SKM-1 (cell line): ENCODE data around the gene PIP5K1C.
A peak's percentile ranks its signal among the peaks of the same experiment; 100 is the strongest.
"Not testable (repeated sequence)": the region's sequence is repeated elsewhere in the genome, so short reads cannot be mapped to it uniquely, and the experiment has no call there.

Experiments
- DNase-seq: peaks from one replicate; lab custom pipeline; 2025; ENCODE audit not compliant: unreplicated experiment; lab: John Stamatoyannopoulos, UW

Gene PIP5K1C

DNA sequence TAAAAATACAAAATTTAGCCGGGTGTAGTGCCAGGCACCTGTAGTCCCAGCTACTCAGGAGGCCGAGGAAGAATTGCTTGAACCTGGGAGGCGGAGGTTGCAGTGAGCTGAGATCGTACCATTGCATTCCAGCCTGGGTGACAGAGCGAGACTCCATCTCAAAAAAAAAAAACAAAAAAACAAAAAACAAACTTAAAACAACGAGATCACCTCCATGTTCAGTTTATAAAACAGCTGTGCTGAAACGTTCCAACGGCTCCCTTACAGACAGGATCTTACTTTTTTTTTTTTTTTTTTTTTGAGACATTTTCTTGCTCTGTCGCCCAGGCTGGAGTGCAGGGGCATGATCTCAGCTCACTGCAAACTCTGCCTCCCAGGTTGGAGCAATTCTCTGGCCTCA is 71.5 kb downstream of the PIP5K1C start:
- DNase-seq, result not testable (repeated sequence)

DNA sequence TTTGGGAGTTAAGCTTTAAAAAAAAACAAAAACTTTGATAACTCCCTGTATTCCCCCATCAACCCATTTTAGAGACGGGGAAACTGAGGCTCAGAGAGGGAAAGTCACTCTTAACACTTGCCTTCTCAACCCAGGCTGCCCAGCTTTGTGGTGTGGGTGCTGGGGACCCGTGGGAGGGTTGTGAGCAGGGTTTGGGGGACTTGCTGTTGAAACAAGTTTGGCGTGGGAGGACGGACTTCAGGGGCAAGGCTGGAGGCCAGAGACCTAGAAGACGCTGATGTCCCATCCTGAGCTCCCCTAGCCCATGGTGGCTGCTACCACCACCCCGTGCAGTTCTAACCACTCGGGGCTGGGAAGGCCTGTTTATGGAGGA is 72.9 kb downstream of the PIP5K1C start:
- DNase-seq, result no peak

DNA sequence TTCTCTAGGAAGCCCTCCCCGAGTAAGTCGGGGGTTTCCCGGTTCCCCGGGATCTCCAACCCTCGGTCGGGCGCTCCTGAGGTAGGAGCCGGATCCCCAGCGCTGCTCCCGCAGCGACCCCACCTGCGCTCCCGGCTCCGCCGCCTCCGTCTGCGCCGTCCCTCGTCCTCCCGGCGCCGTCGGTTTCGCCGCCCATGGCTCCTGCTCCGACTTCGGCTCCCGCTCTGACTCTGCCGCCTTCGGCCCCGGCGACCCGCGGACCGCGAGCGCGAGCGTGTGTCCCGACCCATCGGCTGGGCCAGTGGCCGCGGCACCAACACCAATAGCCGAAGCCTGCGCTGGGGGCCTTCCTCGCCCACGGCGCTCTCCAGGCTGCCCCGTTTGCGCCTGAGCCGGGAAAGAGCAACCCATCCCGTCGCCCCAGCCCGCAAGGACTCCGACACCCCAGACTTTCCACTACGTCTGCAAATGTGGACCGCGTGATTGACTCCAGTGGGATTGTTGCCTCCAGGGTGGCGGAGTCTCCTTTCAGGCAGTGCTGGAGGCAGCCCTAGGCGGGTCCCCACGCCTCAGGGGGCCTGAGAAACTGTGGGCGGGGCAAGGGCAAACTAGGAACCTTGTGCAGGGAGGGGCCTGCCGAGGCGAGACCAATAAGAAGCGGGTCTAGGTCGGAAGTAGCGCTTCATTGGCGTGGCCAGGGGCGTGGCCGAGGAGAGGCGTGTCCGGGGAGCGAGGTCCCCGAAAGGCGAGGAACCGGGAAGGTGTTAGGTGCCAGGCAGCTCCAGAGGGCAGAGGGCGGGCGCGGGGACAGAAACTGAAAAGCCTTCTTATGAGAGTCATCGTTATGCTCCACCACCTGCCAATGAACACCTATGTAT is 73.6 kb downstream of the PIP5K1C start, which contains the start of gene CACTIN:
Gene CACTIN (minus strand): TSS at position 318 of the 878 bp plus-strand sequence. CDS start 28 bp downstream, at position 290.
- DNase-seq, result peak; percentile 95

DNA sequence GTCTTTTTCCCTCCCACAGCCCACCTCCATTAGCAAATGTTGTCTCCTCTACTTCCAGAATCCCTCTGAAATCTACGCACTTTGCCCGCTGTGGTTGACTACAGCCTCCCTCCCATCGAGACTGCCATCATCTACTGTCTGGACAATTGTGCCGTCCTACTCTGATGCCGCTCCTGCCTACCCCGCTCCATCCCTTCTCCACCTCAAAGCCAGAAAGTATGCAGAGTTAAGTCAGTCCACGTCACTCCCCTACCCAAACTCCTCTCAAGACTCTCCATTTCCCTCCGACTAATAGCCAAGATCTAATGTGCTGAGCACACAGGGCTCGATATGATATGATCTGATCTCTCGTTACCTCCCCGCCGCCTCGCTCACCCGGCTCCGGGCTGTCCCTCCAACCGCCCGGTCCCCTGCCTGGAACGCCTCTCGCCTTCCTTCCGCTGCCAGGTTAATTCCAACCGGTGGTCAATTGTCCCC is 74.2 kb downstream of the PIP5K1C start:
- DNase-seq, result no peak

DNA sequence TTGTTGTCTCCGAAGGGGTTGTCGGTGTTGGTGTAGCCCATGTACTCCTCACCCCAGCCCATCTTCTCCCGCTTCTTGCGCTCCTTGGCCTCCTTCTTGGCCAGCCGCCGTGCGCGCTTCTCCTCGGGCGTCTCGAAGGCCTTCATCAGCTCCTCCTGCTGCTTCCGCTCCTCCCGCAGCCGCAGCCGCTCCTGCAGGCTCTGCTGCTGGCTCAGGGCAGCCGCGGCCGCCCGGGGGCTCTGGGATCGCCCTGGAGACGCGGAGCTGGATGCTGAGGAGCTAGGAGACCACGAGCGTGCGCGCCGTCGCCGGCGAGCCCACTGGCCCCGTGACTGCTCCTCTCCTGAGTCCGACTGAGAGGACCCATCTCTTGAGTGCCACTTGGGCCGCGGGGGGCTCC is 76.6 kb downstream of the PIP5K1C start:
- no peak for DNase-seq

DNA sequence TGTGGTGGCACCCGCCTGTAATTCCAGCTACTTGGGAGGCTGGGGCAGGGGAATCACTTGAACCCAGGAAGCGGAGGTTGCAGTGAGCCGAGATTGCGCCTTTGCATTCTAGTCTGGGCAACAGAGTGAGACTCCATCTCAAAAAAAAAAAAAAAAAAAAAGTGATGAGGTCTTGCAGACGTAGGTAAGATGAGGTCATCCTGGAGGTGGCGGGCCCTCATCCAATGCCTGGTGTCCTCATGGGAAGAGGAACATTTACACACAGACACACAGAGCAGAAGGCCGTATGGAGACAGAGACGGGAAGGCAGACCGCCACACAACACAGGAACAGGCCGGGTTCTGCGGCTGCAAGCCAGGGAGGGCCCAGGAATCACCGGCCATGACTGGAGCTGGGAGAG is 78.0 kb downstream of the PIP5K1C start:
- no peak for DNase-seq

DNA sequence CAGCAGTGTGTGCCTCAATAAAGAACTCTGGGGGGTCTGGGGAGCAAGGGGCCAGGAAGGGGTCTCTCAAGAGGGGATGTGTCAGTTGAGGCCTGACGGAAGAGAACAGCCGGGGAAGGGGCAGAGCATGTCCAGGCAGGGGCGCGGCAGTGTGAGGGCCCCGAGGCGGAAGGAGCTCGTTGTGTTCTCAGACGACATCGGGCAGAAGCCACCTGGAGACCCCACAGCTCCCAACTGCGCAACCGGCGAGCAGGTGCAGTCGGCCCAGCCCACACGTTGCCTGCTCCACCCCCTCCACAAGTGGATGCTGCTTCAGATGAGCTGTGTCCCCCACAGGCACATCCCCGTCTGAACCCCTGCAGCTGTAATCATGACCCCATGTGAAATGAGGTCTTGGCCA is 78.6 kb downstream of the PIP5K1C start:
- no peak for DNase-seq

DNA sequence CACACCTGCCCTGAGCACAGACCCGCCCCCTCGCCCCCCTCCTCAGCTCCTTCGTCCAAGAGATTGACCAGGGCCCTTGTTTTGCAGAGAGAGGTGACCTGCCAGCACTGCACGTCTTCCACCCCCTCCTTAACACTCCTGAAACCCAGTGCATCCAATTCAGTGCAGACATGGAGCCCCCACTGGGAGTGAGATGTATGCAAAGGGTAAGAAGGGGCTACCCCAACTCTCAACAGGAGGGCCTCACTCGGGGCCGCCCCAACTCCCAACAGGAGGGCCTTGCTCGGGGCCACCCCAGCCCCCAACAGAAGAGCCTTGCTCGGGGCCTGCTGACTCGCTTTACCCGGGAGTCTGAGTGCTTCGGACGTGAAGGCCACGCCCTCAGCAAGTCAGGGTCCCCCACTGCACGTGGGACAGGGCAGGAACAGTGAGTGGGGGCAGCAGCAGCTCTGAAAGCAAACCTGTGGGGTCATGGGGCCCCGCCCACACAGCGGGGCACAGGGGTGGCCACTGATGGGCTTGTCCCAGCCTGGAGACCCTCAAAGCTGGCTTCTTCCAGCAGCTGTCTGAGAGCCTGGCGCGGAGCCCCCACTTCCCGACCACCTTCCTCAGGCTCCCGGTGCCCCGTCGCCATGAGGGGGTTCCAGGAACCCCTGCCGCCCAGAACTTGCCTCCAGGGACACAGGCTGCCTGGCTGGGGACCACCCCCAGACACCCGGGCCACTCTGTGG is 79.3 kb downstream of the PIP5K1C start:
- DNase-seq, result no peak

DNA sequence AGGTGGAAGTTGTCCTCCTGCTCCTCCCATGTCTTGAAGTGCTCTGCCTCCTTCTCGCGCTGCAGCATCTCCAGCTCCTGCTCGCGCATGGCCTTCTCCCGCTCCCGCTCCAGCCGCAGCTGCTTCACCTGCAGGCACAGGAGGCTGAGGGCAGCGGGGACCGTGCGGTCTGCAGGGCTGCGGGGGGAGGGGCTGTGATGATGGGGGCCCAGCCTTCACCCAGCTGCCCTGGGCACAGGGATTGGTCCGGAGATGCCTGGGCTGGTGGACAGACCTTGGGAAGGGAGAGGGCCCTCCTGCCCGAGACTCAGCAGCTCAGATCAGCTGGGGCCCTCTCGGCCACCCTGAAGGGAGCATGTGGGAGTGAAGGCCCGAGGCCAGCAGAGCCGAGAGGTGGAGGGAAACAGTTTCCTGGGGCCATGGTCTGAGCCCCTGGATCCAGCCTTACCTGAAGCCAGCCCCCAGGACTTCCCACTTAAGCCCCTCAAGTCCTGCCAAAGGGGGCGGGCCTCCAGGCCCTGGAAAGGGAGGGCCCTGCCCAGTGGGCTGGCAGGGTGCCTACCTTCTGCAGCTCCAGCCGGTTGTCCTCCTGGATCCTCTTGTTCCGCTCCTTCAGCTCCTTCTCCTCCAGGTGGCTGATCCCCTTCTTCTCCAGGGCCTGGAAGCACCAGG is 80.0 kb downstream of the PIP5K1C start:
- no peak for DNase-seq

DNA sequence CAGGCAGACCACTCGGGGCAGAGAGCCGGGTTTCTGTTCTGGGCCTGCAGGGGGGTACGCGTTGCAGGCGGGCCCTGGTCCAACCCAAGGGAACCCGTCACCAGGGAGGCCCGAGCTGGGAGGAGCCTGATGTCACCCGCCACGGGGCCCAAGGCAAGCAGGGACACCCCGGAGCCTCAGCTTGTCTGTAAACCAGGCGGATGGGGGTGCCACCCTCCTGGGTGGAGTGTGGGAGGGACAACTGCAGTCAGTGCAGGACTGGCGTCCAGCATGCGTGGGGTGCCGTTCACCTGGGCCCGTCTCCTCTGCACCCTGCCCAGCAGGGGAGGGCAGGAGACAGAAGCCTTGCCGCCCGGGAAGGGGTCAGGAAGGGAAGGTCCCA is 80.6 kb downstream of the PIP5K1C start:
- no peak for DNase-seq

DNA sequence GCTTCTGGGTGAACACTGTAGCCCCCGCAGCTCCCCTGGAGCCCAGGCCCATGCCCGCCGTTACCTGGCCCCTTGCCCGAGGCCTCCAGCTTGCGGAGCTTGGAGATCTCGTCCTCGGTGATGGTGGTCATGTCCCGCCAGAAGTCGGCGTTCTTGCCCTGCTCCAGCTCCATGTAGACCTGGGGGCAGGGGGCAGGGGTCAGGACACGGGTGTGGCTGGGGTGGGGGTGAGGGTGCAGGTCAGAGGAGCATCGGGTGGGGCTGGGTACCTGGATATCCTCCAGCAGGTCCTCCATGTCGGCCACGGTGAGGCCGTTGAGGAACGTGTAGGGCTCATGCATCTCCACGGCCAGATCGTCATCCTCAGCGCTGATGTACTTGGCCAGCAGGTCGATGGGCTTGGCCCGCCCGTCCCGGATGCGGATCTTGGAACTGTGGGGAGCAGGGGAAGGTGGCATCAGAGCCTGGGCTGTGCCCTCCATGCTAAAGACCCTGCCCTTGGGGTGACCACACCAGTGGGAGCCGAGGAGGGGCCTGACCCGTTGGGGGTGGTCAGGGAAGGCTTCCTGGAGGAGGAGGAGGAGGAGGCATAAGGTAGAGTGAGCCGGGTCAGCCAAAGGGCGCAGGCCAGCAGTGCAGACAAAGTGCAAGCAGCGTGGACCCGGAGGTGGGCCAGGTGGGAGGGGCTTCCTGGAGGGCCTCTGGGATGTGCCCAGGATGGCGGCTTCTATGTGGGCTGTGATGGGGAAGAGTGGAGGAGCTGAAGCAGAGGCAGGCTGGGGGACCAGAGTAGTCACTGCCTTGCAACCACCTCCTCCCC is 81.2 kb downstream of the PIP5K1C start:
- DNase-seq, result no peak

DNA sequence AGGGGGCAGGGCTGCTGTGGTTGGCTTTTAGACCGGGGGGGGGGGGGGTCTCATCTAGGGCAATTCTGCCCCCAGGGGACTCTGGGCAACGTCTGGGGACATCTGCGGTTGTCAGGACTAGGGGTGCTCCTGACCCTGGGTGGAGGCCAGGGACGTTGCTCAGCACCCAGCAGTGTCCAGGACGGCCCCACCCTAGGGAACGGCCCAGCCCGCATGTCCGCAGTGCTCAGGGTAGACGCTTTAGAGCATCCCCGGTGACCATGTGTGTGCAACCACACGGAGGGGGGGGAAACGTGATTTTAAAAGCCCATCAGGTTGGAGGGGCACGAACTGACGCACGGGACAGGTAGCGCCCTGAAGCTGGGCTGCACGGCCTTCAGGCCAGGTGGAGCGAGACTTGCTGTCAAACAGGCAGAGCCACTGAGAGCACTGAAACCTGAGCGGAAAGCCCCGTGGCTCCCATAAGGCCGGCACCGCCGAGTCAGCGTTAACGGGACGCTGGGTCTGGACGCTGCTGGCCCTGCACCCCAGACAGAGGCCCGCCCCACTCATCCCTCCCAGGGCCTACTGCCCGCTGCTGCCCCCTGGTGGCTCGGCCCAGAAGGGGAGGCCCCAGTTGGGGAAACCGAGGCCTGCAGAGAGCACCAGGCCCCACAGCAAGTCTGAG is 82.0 kb downstream of the PIP5K1C start:
- no peak for DNase-seq

DNA sequence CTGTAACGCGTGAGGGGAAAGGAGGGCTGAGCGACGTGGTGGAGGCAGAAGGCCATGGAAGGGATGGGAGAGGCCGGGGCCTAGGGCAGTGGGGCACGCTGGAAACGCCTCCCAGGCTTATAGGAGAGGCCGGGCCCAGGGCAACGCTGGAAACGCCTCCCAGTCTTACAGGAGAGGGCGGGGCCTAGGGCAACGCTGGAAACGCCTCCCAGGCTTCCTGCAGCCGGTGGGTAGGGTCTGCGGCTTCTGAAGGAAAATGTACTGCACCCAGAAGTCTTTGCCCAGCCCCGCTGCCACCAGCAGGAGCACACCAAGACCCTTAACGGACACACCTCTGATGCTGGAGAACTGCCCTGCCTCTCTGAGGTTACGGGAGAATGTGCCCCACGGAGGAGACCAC is 82.8 kb downstream of the PIP5K1C start:
- DNase-seq, result no peak

DNA sequence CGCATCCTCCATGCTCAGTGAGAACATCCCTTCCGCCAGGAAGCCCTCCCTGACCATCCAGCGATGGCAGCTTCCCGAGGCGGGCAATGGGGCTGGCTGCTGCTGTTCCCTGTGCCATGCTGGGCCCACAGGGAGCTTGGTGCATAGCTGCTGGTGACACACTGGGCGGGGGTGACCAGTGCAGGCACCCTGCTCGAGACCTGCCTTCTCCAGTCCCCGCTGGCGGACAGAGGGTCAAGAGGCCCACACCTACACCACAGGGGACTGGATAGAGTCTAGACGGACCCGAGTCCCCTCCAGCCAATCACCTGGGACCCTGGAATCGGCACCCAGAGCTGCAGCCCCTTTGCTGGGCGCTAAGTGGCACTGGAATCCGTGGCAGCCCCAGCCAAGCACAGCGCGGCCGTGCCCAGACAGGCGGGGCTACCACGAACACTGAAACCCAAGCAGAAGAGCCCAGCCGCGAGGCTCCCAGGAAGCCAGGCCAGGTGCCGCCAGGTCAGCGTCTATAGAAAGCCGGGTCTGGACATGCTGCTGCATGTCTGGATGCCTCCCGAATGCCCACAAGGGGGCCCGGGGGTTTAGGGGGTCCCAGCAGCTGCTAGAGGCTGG is 84.6 kb downstream of the PIP5K1C start:
- no peak for DNase-seq

DNA sequence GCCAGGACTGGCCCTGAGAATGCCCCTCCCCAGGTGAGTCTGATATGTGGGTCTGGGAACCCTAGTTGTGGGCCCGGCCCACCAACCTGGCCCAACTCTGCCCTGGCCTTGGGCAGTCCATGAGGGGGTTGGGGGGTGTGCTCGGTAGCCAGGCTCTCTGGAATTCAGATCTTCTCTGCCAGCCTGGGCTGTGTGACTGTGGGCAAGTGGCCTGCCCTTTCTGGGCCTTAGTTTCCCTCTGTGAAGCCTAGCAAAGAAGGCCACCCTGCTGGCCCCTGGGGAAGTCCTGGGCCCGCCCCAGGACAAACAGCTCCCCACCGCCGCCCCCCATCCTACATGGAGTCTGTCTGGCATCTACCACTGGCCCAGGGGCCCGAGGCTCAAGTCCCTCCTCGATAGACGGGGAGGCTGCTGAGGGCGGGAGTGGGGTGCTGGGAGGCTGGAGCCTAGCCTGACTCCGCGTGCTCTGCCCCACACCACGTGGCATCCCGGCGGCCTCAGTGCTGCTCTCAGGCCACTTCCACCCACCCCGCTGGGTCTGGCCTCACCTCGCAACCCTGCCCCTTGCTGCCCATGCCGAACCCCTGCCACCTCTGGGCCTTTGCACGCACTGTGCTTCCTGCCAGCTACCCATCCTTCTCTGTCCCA is 85.3 kb downstream of the PIP5K1C start:
- DNase-seq, result no peak

DNA sequence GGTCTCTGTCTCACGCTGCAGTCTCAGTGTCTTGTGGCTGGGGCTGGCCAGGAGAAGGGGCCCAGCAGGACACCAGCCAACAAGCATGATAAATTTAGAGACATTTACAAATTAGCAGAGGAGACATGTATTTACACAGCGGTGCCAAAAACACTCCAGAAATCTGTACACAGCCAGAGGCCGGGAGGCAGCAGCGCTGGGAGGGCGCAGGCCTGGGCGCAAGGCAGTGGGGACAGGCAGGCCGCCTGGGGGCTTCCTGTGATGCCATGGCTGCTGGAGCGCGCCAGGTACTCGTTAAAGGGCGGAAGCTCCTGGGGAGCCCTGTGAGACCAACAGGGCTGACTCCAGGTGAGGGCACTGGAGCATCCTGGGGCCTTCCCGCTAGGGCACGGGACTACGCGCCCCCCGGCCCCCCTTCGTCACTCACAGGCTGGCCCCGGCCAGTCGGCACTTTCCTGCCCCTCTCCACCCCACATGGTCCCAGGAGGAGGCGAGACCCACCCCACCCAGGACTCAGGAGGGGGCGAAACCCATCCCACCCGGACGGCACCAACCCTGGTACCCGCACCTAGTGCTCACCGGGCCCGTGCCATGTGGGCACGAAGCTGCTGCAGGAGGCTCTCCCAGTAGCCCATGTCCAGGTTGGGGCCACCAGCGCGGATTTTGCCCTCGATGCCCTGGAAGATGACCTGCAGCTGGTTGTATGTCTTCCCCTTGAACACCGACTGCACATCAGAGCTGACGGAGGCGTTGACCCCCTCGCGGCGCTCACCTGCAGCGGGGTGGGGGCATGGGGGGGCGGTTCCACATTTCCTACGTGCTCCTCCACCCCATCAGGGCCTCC is 86.2 kb downstream of the PIP5K1C start:
- DNase-seq, result no peak

DNA sequence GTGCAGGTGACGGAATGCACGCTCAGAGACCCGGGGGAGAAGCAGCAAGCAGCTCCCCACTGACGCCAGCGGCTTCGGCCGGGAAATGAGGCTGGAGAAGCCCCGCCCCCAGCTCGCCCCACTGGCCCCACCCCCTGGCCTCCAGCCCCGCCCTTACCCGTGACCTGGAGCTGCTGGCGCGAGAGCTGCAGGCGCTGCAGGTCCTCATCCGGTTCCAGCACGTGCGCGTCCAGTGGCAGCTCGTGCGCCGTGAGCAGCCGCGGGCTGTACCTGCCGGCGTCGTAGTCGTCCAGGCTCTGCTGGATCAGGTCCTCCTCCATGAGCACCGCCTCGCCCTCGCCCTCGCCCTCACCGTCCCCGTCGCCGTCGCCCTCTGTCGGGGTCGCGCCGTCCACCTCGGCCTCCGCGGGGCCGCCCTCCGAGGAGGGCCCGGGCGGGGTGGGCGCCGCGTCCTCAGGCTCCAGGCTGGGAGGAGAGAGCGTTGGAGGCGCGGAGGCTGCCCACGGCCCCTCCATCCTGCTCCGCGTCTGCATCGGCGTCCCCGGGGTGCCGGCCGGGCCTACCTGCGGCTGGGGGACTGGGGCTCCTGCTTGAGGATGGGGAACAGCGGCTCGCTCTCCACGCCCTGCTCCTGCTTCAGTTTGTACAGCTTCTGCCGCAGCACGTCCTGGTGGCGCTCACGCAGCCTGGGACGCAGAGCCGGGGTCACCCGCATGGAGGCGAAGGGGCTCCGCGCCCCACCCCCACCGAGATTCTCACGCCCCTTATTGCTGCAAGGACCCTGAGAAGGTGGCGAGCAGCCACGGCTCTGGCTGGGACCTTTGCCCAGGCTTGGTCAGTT is 87.1 kb downstream of the PIP5K1C start:
- DNase-seq, result no peak

DNA sequence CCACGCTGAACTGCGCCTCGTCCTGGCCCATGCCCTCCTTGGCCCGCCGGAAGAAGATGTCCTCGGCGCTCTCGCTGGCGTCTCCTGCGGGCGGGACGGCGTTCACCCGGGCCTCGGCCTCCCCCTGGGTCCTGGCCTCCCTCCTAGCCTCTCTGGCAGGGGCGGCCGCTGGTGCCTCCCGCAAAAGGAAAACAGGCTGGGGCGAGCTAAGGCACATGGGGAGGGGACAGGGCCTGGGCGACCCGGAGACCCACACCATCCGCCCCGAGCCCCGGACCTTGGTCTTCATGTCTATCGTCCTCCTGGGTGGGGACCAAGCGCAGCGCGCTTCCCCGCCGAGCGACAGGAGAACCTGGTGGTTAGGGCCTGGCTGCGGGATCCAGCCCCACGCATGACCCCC is 87.9 kb downstream of the PIP5K1C start:
- no peak for DNase-seq
